ENCODE results near the gene TENM4. TPM values are rescaled to one million over a fixed set of nuclear protein-coding genes. Genes with fewer than 3 reads are reported as not detected.

Gene TENM4
- total RNA-seq, 1 donor from 2014 or later = 3.8 TPM

DNA sequence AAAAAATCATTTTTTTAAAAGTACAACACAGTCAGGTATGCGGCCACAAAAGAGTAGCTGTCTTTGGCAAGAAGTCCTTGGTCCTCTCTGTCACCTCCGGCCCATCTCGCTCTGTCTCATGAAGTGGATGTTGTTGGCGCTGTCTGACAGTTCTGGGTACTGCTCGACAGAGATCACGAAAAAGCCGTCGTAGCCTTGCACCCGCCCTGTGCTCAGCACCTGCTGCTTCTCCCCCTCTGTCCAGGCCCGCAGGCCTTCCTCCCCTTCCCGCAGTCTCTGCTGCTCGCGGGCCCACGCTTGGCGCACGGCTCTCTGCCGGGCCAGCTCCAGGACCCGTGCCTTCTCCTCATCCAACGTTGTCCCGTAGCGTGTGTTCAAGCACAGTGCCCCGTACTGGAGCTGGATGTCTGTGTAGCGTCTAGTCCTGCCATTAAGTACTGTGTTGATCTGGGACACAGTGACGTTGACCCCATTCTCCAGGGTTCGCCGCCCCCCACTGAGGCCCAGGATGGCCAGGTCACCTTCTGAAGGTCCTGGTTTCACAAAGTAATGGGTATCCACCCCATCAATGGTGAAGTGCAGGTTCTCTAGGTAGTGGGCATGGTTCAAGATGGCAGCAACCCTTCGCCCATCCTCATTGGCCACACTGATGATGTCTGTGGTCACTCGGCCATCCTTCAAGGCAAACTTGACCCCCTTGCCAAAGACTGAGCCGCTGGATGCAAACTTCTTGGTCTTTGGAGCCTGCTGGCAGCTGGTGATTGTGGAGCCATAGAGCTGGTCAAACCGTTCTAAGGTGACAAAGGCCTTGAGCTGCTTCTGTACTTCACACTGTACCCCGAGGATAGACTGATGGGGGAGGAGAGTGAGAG is 782.6 kb downstream of the TENM4 start:
- no peaks in the 10 kb centered on the region for H3K27me3 Mint-ChIP-seq (ENCODE audit: low read depth)
- no peaks in the 10 kb centered on the region for H3K9me3 Mint-ChIP-seq (ENCODE audit: low read depth)
- no peak overlapping the region for H3K4me3 Mint-ChIP-seq (ENCODE audit: unreplicated experiment)
- no peak for DNase-seq (ENCODE audit: low spot score)
- H3K4me1 Mint-ChIP-seq (ENCODE audit: low read depth) = peaks cover 14% of the 10 kb centered on the region
- H3K27ac Mint-ChIP-seq (ENCODE audit: unreplicated experiment) = no peak overlapping the region
- TF ChIP-seq, protein P1, sequence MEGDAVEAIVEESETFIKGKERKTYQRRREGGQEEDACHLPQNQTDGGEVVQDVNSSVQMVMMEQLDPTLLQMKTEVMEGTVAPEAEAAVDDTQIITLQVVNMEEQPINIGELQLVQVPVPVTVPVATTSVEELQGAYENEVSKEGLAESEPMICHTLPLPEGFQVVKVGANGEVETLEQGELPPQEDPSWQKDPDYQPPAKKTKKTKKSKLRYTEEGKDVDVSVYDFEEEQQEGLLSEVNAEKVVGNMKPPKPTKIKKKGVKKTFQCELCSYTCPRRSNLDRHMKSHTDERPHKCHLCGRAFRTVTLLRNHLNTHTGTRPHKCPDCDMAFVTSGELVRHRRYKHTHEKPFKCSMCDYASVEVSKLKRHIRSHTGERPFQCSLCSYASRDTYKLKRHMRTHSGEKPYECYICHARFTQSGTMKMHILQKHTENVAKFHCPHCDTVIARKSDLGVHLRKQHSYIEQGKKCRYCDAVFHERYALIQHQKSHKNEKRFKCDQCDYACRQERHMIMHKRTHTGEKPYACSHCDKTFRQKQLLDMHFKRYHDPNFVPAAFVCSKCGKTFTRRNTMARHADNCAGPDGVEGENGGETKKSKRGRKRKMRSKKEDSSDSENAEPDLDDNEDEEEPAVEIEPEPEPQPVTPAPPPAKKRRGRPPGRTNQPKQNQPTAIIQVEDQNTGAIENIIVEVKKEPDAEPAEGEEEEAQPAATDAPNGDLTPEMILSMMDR (IDR thresholded peaks at IDR 0.05) = no peak
- no peaks in the 10 kb centered on the region for H3K36me3 Mint-ChIP-seq (ENCODE audit: low read depth)

DNA sequence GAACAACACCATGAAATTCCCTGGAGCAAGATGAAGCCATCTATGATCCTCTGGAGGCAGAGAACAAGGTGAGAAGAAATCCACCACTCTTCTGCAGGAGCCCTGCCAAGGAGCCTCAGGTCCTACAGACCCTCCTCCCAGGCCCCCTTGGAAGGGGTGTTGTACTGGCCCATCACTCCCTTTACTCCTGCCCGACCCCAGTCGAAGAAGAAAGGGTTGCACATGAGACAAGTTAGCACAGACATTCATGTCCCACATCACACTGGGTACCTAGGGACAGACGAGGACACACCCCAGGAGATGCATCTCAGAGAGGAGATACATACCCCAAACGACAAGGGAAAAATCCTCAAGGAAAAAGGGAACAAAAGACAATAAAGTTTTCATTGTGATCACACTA is 783.4 kb downstream of the TENM4 start:
- DNase-seq (ENCODE audit: low spot score) = no peak
- no peaks in the 10 kb centered on the region for H3K9me3 Mint-ChIP-seq (ENCODE audit: low read depth)
- H3K4me1 Mint-ChIP-seq (ENCODE audit: low read depth) = peaks cover 14% of the 10 kb centered on the region
- TF ChIP-seq, protein P1 (IDR thresholded peaks at IDR 0.05) = no peak
- H3K27me3 Mint-ChIP-seq (ENCODE audit: low read depth) = no peaks in the 10 kb centered on the region
- H3K27ac Mint-ChIP-seq (ENCODE audit: unreplicated experiment) = no peak overlapping the region
- H3K4me3 Mint-ChIP-seq (ENCODE audit: unreplicated experiment) = no peak overlapping the region
- no peaks in the 10 kb centered on the region for H3K36me3 Mint-ChIP-seq (ENCODE audit: low read depth)

DNA sequence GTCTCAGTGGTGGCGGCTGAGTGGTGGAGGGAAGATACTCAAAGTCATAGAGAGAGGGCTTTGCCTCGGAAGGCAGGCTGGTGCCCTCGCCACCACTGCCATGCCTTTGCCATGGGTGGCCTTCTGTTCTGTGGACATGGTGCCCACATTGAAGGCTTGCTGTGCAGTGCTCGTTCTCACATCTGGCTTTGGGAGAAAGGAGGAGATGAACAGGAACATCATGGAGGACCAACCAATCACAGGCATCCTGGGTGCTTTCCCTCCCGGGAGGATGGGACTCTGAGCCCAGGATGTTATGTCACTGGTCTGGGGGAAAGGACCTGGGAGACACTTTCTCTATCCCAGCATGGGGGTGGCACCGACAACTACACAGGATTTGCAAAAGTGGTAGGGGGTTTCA is 783.8 kb downstream of the TENM4 start:
- no peak for DNase-seq (ENCODE audit: low spot score)
- Mint-ChIP-seq H3K27ac (ENCODE audit: unreplicated experiment) (no peak overlapping the region), H3K9me3 (ENCODE audit: low read depth) (no peaks in the 10 kb centered on the region), H3K4me3 (ENCODE audit: unreplicated experiment) (no peak overlapping the region), H3K36me3 (ENCODE audit: low read depth) (no peaks in the 10 kb centered on the region), H3K27me3 (ENCODE audit: low read depth) (no peaks in the 10 kb centered on the region), H3K4me1 (ENCODE audit: low read depth) (peaks cover 14% of the 10 kb centered on the region)
- TF ChIP-seq, protein P1 (IDR thresholded peaks at IDR 0.05) = no peak

DNA sequence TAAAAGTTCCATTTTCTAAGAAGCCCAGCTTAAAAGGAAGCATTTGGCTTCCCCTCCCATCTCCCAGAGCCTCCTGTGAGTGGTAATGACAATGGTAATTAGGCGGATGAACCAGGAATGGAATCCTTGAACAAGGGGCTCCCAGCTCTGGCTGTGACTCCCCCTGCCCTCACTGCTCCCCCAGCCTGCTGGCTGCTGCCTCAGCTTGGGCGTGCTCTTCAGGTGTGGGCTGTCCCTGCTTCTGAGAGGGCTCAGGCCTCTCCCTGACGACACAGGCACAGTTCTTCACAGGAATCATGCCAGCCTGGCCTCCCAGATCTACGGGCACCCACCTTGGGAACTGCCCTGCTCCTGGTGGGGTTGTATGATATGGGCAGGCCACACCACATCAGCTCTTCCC is 784.5 kb downstream of the TENM4 start:
- DNase-seq (ENCODE audit: low spot score) = no peak
- Mint-ChIP-seq H3K4me1 (ENCODE audit: low read depth) (peaks cover 14% of the 10 kb centered on the region), H3K36me3 (ENCODE audit: low read depth) (no peaks in the 10 kb centered on the region), H3K9me3 (ENCODE audit: low read depth) (no peaks in the 10 kb centered on the region), H3K27me3 (ENCODE audit: low read depth) (no peaks in the 10 kb centered on the region), H3K27ac (ENCODE audit: unreplicated experiment) (no peak overlapping the region), H3K4me3 (ENCODE audit: unreplicated experiment) (no peak overlapping the region)
- TF ChIP-seq, protein P1 (IDR thresholded peaks at IDR 0.05) = no peak

DNA sequence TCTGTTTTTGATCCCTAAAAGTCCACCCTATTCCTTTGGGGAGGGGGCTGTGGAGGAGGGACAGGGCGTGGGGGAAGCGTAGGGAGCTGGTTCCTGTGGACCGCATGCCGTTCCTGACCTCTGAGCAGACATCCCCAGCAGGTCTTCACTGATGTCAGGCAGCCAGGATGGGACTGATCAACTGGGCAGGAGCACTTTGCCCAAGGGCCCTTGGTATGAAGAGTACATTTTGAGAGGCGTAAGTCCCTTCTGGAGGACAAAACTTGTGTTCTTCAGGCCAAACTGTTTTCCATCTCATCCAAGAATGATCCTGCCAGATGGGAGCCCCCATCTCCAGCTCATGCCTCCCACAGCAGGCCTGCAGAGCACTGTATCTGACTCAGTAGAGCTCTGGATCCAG is 785.3 kb downstream of the TENM4 start:
- no peak overlapping the region for H3K27ac Mint-ChIP-seq (ENCODE audit: unreplicated experiment)
- H3K27me3 Mint-ChIP-seq (ENCODE audit: low read depth) = no peaks in the 10 kb centered on the region
- DNase-seq (ENCODE audit: low spot score) = no peak
- no peaks in the 10 kb centered on the region for H3K9me3 Mint-ChIP-seq (ENCODE audit: low read depth)
- no peaks in the 10 kb centered on the region for H3K36me3 Mint-ChIP-seq (ENCODE audit: low read depth)
- H3K4me1 Mint-ChIP-seq (ENCODE audit: low read depth) = peaks cover 13% of the 10 kb centered on the region
- H3K4me3 Mint-ChIP-seq (ENCODE audit: unreplicated experiment) = no peak overlapping the region
- TF ChIP-seq, protein P1 (IDR thresholded peaks at IDR 0.05) = no peak

All from chondrocyte (in vitro differentiated cells).